ENCODE data around the gene PDE4A.
A peak's percentile ranks its signal among the peaks of the same experiment; 100 is the strongest.
"Not testable (repeated sequence)": the region's sequence is repeated elsewhere in the genome, so short reads cannot be mapped to it uniquely, and the experiment has no call there.

Gene PDE4A

DNA sequence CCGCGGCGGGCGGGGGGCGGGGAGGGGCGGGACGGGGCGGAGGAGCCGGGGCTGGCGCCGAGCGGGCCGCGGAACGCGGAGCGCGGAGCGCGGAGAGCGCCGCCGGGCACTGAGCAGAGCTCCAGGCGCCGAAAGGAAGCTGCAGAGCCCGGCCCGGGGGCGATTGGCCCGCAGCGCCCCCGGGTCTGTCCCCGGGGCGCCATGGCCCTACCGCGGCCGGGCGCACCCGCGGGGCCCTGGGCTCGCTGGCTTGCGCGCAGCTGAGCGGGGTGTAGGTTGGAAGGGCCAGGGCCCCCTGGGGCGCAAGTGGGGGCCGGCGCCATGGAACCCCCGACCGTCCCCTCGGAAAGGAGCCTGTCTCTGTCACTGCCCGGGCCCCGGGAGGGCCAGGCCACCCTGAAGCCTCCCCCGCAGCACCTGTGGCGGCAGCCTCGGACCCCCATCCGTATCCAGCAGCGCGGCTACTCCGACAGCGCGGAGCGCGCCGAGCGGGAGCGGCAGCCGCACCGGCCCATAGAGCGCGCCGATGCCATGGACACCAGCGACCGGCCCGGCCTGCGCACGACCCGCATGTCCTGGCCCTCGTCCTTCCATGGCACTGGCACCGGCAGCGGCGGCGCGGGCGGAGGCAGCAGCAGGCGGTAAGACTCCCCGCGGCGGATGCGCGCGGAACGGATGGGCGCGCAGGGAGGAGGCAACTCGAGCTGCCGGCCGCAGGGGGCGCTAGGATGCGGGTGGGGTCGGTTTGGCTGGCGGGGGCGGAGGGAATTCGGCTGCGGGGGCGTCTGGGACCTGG is at the start of gene PDE4A:
PDE4A (plus strand) TSS at position 95 of the 796 bp plus-strand sequence; CDS start at position 322, 227 bp downstream.
- FAIRE-seq (no peak), DNase-seq (ENCODE audit: insufficient read length, low spot score) (no peak)
- no peak for TF ChIP-seq POLR2A (IDR thresholded peaks at IDR 0.05; ENCODE audit: low read depth, low read length)

DNA sequence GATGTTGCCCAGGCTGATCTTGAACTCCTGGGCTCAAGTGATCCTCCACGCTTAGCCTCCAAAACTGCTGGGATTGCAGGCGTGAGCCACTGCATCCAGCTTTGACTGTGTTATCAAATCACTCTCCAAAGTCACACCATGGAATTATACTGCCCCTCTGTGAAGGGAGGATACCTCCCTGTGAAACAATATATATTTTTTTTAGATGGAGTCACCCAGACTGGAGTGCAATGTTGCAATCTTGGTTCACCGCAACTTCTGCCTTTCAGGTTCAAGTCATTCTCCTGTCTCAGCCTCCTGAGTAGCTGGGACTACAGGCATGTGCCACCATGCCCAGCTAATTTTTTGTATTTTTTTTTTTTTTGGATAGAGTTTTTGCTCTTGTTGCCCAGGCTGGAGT is 47.6 kb upstream of the PDE4A start:
- no peak for TF ChIP-seq POLR2A (IDR thresholded peaks at IDR 0.05; ENCODE audit: low read depth, low read length)
- DNase-seq (ENCODE audit: insufficient read length, low spot score), result no peak
- no peak for FAIRE-seq

DNA sequence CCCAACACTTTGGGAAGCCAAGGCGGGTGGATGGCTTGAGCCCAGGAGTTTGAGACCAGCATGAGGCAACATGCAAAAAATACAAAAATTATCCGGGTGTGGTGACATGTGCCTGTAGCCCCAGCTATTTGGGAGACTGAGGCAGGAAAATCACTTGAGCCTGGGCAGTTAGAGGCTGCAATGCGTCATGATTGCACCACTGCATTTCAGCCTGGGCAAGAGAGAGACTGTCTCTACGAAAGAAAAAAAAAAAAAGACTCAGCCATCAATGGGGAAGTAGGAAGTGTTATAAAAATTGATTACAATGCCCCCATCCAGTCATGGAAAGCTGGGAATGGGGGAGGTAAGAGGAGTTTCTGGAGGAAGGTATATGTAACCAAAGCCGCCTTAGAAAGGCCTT is 45.4 kb upstream of the PDE4A start:
- FAIRE-seq (no peak), DNase-seq (ENCODE audit: insufficient read length, low spot score) (no peak)
- TF ChIP-seq POLR2A (IDR thresholded peaks at IDR 0.05; ENCODE audit: low read depth, low read length), result no peak

DNA sequence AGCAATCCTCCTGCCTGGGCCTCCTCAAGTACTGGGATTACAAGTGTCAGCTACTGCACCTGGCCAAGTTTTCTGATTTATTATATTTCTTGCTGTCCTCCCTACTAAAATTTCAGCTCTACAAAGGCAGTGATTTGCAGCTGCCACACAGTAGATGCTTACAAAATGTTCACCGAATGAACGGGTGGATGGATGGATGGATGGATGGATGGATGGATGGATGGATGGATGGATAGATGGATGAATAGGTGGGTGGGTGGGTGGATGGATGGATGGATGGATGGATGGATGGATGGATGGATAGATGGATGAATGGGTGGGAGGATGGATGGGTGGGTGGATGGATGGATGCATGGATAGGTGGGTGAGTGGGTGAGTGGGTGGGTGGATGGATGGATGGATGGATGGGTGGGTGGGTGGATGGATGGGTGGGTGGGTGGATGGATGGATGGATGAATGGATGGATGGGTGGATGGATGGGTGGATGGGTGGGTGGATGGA is 43.1 kb upstream of the PDE4A start:
- not testable (repeated sequence) for FAIRE-seq; DNase-seq (ENCODE audit: insufficient read length, low spot score)

DNA sequence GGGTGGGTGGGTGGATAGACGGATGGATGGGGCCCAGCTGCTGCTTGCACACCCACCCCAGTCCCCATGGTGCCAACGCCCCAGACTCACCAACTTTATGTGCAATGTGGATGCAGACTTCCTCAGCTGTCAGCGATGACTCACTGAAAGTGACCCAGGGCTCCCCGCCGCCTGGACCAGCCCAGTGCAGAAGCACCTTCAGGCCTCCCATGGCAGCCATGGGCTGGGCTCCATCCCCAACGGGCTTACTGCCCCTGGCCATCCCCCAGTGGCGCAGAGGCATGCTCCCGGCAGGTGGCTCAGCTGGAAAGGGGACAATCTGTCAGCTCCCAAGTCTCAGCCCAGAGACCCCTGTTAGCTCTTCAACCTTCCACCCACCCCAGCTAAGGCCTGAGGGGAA is 42.2 kb upstream of the PDE4A start:
- no peak for TF ChIP-seq POLR2A (IDR thresholded peaks at IDR 0.05; ENCODE audit: low read depth, low read length)
- FAIRE-seq (no peak), DNase-seq (ENCODE audit: insufficient read length, low spot score) (no peak)

DNA sequence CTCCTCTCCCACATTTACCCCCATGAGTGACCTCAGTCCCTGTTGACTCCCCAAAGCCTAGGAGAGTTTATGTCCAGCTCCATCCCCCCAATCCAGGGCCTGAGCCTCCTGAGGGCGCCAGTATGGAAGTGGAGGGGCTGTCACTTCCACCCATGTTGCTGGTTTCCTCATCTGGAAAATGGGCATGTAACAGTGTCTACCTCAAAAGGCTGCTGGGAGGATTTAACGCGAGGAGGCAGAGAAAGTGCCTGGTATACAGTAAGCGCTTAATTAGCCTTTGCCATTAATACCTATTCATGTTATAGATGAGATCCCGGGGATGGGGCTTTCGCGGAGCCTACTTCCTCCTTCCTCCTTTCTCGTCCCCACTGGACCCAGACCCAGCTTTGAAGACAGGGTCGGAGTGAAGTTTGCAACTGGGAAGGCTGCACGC is 40.4 kb upstream of the PDE4A start:
- FAIRE-seq (no peak), DNase-seq (ENCODE audit: insufficient read length, low spot score) (no peak)
- TF ChIP-seq POLR2A (IDR thresholded peaks at IDR 0.05; ENCODE audit: low read depth, low read length), result no peak

DNA sequence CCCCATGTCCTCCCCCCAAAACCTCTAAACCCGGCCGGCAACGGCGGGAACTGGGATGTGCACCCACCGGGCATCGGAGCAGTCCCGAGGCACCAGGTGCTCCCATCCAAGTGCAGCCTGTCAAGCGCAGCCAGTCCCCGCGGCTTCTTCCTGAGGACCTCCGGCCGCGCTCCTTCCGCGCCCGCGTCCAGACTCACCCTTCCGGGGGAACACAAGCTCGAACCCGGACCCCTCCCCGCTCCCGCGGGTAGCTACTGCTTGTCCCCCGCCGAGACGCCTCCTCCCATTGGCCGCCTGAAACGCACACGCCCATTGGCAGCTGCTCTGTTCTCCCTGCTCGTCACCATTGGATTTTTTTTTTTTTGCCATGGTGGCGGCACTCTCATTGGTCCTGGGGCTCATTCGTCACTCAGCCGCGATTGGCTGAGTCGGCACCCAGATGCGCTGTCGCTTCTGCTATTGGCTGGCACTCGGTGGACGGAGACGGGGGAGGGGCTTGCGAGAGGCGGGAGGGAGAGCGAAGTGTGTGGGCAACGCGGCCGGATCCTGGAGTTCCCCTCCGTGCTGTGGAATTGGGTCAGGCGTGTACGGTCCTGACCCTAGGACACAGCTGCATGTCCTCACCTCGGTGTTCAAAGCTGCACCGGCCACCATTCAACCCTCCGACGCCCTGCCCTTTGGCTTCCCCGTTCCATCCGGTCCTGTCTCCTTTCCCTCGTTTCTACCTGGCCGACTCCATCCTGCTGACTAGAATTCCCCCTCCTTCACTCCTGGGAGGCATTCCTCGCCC is 39.8 kb upstream of the PDE4A start, which contains the start of gene TYK2:
TYK2 (minus strand) TSS at position 260 of the 790 bp plus-strand sequence. CDS start 2,166 bp downstream, outside the sequence.
- DNase-seq (ENCODE audit: insufficient read length, low spot score) (peak; percentile 99), FAIRE-seq (peak; percentile 41)
- peak; percentile 89 for TF ChIP-seq POLR2A (IDR thresholded peaks at IDR 0.05; ENCODE audit: low read depth, low read length)

DNA sequence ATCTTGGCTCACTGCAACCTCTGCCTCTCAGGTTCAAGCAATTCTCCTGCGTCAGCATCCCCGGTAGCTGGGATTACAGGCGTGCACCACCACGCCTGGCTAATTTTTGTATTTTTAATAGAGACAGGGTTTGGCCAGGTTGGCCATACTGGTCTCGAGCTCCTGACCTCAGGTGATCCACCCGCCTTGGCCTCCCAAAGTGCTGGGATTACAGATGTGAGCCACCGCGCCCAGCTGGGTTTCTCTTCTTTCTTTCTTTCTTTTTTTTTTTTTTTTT is 37.2 kb upstream of the PDE4A start:
- DNase-seq (ENCODE audit: insufficient read length, low spot score); FAIRE-seq: not testable (repeated sequence)

DNA sequence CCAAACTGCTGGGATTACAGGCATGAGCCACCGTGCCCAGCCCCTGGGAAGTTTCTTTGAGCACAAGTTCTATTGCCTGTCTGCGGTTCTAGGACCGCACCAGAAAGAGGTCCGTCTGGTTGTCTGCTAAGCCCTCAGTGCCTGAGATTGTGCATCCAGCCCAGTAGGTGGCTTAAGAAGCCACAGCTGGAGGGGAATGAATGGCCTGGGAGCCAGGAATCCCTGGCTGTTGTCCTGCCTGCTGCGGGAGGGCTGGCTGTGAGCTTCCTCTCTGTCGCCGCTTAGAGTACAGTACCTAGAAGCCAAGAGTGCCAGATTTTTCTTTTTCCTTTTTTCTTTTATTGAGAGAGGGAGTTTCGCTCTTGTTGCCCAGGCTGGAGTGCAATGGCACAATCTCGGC is 35.8 kb upstream of the PDE4A start:
- FAIRE-seq, result no peak
- no peak for DNase-seq (ENCODE audit: insufficient read length, low spot score)
- TF ChIP-seq POLR2A (IDR thresholded peaks at IDR 0.05; ENCODE audit: low read depth, low read length), result no peak

DNA sequence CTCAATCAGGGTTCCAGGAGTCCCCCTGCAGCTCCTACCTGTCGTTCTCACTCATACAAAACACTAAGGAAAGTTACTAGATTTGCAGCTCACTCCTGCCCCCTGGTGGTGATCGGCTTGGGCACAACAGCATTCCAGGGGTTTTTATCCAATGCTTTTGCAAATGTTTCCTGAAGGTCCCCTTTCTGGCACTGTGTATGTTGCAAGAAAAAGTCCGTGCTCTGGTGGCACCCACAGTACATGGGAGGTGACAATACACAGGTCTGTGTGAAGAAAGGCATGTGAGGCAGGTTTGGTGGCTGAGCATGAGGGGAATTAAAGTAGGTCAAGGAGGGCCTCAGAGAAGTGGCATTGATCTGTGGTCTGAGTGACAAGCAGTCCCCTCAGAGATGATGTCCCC is 31.4 kb upstream of the PDE4A start:
- TF ChIP-seq POLR2A (IDR thresholded peaks at IDR 0.05; ENCODE audit: low read depth, low read length), result no peak
- DNase-seq (ENCODE audit: insufficient read length, low spot score) (peak; percentile 59), FAIRE-seq (no peak)

DNA sequence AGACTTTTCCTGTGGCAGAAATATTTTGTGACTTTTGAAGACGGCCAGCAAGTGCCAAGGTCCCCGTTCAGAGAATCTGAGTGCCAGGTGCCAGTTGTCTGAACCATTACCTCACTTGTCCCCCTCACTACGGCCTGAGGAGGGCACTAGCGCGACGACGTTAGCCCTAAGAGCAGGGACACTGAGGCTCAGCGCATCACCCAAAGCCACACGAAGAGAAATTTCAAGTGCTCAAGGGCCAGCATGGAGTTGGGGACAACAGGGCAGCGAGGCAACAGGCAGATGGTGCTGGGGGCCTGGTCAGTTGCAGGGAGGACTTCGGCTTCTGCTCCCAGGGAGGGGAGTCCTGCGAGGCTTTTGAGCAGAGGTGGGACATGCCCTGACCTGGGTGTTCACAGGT is 30.5 kb upstream of the PDE4A start:
- no peak for TF ChIP-seq POLR2A (IDR thresholded peaks at IDR 0.05; ENCODE audit: low read depth, low read length)
- DNase-seq (ENCODE audit: insufficient read length, low spot score) (no peak), FAIRE-seq (no peak)

DNA sequence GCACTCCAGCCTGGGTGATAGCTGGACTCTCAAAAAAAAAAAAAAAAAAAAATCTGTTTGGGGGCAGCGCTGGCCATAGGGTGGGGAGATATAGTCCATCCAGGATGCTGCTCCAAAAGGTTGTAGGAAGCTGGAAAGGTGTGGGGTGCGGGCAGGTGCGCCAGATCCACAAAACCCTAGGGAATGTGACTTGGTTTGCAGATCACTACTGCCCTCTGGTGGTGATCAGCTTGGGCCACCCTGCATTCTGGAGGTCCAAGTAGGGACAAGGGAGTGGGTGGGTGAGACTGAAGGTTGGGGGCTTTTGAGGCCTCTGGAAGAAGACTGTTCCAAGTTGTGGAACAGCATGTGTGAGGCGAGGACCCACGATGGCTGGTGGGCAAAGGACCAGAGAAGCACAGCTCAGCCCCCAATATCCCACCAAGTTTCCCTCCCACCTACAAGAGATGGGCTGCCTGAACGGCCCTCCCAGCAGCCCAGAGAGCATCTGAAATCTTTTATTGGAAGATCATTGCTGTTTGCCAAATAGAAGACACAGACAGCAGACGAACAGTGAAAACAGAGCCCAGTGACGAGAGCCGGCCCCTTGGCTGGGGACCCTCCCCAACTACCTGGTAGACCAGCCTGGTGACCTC is 29.6 kb upstream of the PDE4A start:
- no peak for TF ChIP-seq POLR2A (IDR thresholded peaks at IDR 0.05; ENCODE audit: low read depth, low read length)
- FAIRE-seq, result no peak
- peak; percentile 65 for DNase-seq (ENCODE audit: insufficient read length, low spot score)

DNA sequence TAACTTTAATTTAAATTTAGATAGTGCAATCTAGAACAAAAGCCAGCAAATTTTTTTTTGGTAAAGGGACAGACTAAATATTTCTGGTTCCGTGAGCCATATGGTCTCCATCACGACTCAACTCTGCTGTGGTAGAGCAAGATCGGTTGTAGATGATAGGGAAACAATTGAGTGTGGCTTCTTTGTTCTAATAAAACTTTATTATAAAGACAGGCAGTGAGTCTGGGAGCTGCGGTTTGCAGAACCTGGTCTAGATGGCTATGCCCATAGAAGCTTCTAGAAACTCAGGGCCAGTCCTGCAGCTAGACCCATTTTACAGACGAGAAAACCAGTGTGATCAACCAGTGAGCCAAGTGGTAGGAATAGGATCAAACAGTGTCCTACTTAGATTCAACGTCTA is 28.2 kb upstream of the PDE4A start:
- no peak for FAIRE-seq
- DNase-seq (ENCODE audit: insufficient read length, low spot score), result no peak
- TF ChIP-seq POLR2A (IDR thresholded peaks at IDR 0.05; ENCODE audit: low read depth, low read length), result no peak

DNA sequence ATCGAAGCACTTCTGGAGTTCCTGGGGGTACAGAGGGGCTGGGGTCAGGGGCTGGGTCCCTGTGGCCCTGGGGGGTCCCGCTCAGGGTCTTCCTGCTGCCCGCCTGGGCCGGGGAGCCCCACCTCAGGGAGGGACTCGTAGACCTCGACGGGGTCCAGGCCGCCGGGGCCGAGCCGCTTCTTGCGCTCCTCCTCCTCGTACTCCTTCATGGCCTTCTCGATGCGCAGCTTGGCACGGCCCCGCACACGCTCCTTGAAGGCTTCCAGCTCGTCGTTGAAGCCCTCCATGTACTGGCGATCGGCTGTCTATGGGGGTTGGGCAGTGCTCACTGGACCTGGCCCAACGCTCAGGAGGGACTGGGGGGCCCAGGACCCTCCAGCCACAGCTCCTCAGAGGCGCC is 27.2 kb upstream of the PDE4A start:
- TF ChIP-seq POLR2A (IDR thresholded peaks at IDR 0.05; ENCODE audit: low read depth, low read length), result no peak
- FAIRE-seq (no peak), DNase-seq (ENCODE audit: insufficient read length, low spot score) (no peak)
